ENCODE data around the gene OR5H2. TPM values are rescaled to one million over a fixed set of nuclear protein-coding genes. Genes with fewer than 3 reads are reported as not detected.
A peak's percentile ranks its signal among the peaks of the same experiment; 100 is the strongest.

Gene OR5H2
- total and polyA plus RNA-seq, 2 of the 8 experiments (the other 6 are each of a cell fraction or from before 2014, with no cell fraction given): not detected

DNA sequence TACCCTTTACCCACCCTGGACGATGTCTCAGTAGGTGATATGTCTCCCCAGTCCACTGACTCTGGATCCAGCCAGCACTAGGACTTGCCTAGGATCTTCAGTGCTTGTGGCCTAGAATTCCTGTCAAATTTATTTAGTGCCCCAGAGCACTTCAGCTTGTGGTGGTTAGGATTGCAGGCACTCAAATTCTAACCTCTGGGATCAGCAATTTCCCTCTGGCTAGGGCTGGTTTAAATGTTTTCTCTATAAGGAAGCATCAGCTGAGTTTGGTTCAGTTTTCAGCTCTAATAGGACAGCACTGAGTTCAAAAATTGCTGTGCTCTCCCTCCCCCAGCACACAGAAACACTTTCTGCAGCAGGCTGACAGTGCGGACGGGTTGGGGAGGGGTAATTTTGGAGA, 10.2 kb upstream of the OR5H2 start:
- Histone ChIP-seq H4K8ac (ENCODE audit: extremely low read depth, insufficient read depth, low read length) (no peak overlapping the region), H3K56ac (replicated peaks; ENCODE audit: insufficient read length, low read depth, low read length) (no peak overlapping the region), H2BK15ac (ENCODE audit: low read length) (no peak overlapping the region), H2AFZ (ENCODE audit: low read length) (peak overlapping the region; percentile 49; the same call in 1 of the 2 replicates), H3K4me2 (ENCODE audit: insufficient read depth in 1 of 2, low read depth in 2 of 2, low read length in 2 of 2) (no peak overlapping the region), H2BK5ac (ENCODE audit: low read depth, low read length) (no peak overlapping the region), H3K18ac (ENCODE audit: extremely low read depth, low read length) (no peak overlapping the region), H4K5ac (ENCODE audit: insufficient read length, low read depth, low read length) (no peak overlapping the region), H2AK5ac (ENCODE audit: low read depth, low read length) (no peak overlapping the region), H2BK120ac (replicated peaks; ENCODE audit: low read depth, low read length) (no peak overlapping the region), H3K79me2 (ENCODE audit: control insufficient read depth in 1 of 2, insufficient read depth in 2 of 2, low read length in 2 of 2) (no peaks in the 10 kb centered on the region), H3K27me3 (replicated peaks in 1 of 4; ENCODE audit: control insufficient read depth in 3 of 4, extremely low read depth in 1 of 4, insufficient read depth in 3 of 4, low read length in 3 of 4) (no peaks in the 10 kb centered on the region), H3K23me2 (ENCODE audit: low read depth, low read length) (no peaks in the 10 kb centered on the region), H2BK12ac (ENCODE audit: low read depth, low read length) (no peak overlapping the region), H4K20me1 (replicated peaks in 1 of 2; ENCODE audit: control insufficient read depth in 1 of 2, insufficient read depth in 2 of 2, low read length in 2 of 2) (no peaks in the 10 kb centered on the region), H3K27ac (ENCODE audit: low read depth, low read length) (no peak overlapping the region), H4K91ac (replicated peaks; ENCODE audit: insufficient read length, low read length) (peak overlapping the region; percentile 69), H3K79me1 (ENCODE audit: low read depth, low read length) (no peaks in the 10 kb centered on the region), H3K23ac (ENCODE audit: insufficient read length) (no peak overlapping the region), H3K4me3 (ENCODE audit: extremely low read depth in 1 of 4, insufficient read depth in 2 of 4, low read depth in 3 of 4, low read length in 4 of 4) (no peak overlapping the region), H3K9me3 (ENCODE audit: insufficient read depth in 2 of 2, low read depth in 1 of 2, low read length in 1 of 2) (peaks cover 0 to 4% of the 10 kb centered on the region in 2 experiments; a peak in 2 of 4 replicates), H2BK20ac (ENCODE audit: low read length) (no peak overlapping the region), H3K9ac (replicated peaks in 1 of 4; ENCODE audit: extremely low read depth in 1 of 4, low read depth in 3 of 4, low read length in 3 of 4) (no peak overlapping the region), H3K14ac (ENCODE audit: insufficient read length) (no peak overlapping the region), H3K36me3 (ENCODE audit: control insufficient read depth in 2 of 4, insufficient read depth in 4 of 4, low read length in 3 of 4) (no peaks in the 10 kb centered on the region), H3K4ac (replicated peaks; ENCODE audit: insufficient read length, low read depth, low read length) (no peak overlapping the region), H3K4me1 (replicated peaks in 1 of 4; ENCODE audit: control insufficient read depth in 3 of 4, insufficient read depth in 4 of 4, low read length in 3 of 4) (no peaks in the 10 kb centered on the region)
- DNase-seq (ENCODE audit: low read depth in 1 of 2, low spot score in 2 of 2) (no peak), FAIRE-seq (no peak)
- ChIA-PET POLR2A (ENCODE audit: partially characterized antibody) (interaction anchor here (0.7 kb wide), 1 partner anchor 48 kb away, joined by 3 read pairs; no protein-coding TSS in a partner anchor), CTCF (ENCODE audit: partially characterized antibody) (interaction anchor here (1.3 to 3.2 kb wide), 2 partner anchors 13 to 57 kb away, joined by 3 to 18 read pairs; no protein-coding TSS in a partner anchor)
- TF ChIP-seq SUZ12 (IDR thresholded peaks at IDR 0.05; ENCODE audit: low read length): no peak
- no peak for TF ChIP-seq ZNF274 (IDR thresholded peaks at IDR 0.05; ENCODE audit: borderline replicate concordance, extremely low read depth, low read length)
- TF ChIP-seq JUND (IDR thresholded peaks at IDR 0.05; ENCODE audit: low read length): no peak
- TF ChIP-seq EGR1 (IDR thresholded peaks at IDR 0.05; ENCODE audit: borderline replicate concordance, low read depth, low read length): no peak
- TF ChIP-seq TAF1 (IDR thresholded peaks at IDR 0.05; ENCODE audit: low read depth, low read length): no peak
- no peak for TF ChIP-seq KDM1A (IDR thresholded peaks at IDR 0.05; ENCODE audit: borderline replicate concordance, low read length)
- no peak for TF ChIP-seq CHD1 (IDR thresholded peaks at IDR 0.05; ENCODE audit: low read depth, low read length)
- no peak for TF ChIP-seq GABPA (IDR thresholded peaks at IDR 0.05; ENCODE audit: borderline replicate concordance, insufficient read depth, low read length)
- no peak for TF ChIP-seq POLR2A (IDR thresholded peaks at IDR 0.05; ENCODE audit: control extremely low read depth in 1 of 2, low read depth in 2 of 2, low read length in 2 of 2)
- TF ChIP-seq RFX5 (IDR thresholded peaks at IDR 0.05; ENCODE audit: borderline replicate concordance, low read depth, low read length): no peak
- TF ChIP-seq TEAD4 (IDR thresholded peaks at IDR 0.05; ENCODE audit: low read depth, low read length): no peak
- TF ChIP-seq HDAC2 (IDR thresholded peaks at IDR 0.05; ENCODE audit: borderline replicate concordance in 1 of 2, low read depth in 2 of 2, low read length in 2 of 2): no peak
- no peak for TF ChIP-seq BCL11A (IDR thresholded peaks at IDR 0.05; ENCODE audit: low read depth in 2 of 2, low read length in 2 of 2)
- TF ChIP-seq, protein P1, sequence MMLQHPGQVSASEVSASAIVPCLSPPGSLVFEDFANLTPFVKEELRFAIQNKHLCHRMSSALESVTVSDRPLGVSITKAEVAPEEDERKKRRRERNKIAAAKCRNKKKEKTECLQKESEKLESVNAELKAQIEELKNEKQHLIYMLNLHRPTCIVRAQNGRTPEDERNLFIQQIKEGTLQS (IDR thresholded peaks at IDR 0.05; ENCODE audit: insufficient read depth, low read depth, low read length): no peak
- no peak for TF ChIP-seq YY1 (IDR thresholded peaks at IDR 0.05; ENCODE audit: low read depth, low read length)
- WGBS, 2 experiments (ENCODE audit: extremely low coverage in 1 of 2, insufficient coverage in 1 of 2, insufficient read length in 1 of 2, insufficient replicate concordance in 2 of 2, low coverage in 1 of 2, low lambda C conversion rate in 2 of 2, missing lambda C conversion rate in 1 of 2): 84% methylated on average over 3 of the region's 3 CpGs; no CpG with 5 or more reads in 1 of the 2 experiments
